DMS79 (cell line): Measurements from ENCODE around the gene ENTPD1.
A peak's percentile ranks its signal among the peaks of the same experiment; 100 is the strongest.

Experiments
- DNase-seq: peaks from one replicate; lab custom pipeline; 2025; lab: John Stamatoyannopoulos, UW

Gene ENTPD1

DNA sequence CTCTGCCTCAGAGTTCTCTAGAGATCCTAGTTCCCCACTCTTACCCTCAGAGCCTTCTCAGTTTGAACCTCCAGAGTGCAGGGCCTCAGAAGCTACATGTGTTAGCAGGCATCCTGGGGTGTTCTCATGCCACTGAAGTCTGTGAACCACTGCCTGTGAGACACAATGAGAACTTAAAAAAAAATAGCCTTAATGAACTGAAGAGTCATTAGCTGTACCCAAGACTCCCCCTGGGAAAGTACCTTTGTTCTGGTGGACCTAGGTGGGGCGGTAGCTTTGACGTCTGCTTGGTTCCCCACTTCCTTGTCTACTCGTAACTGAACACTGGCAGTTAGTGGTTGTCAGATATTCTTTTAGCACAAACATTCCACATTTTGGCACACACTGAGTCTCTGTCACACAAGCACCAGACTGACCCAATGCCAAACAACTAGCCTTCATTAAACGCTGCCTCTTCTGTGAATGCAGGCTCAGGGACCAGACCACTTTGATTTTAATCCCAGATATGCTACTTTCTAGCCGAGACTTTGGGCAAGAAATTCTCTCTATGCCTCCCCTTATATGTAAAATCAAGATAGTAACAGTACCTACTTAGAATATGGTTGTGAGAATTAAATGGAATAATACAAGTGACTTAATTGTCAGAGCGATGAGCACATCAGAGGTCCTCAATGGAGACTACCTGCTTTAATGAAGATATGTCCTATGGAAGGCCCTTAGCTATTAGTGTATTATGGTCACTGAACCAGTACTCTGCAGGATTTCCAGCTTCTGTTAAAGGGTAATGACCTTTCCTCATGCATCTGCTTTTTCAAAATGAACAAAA is 76.5 kb downstream of the ENTPD1 start:
- no peak for DNase-seq

DNA sequence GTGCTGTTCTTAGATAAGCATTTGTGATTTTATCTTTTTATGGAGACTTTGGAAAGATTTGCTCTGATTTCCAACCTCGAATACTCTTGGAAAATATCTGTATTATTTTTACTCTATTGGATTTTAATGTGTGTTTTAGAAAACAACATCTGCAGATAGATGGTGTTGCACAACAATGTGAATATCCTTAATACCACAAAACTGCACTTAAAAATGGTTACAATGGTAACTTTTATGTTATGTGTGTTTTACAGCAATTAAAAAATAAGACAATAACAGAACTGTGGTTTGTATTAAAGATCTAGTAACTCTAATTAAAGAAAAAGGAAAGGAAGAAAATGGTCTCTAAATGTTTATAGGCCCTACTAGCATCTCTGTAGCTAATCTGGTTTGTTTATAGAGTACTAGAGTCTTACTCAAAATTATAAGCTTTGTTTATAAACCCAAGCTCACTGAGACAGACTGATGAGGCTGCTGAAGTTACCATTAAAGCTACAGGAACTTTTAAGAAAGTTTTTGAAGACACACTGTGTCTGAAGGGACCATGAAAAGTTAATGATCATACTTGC is 77.2 kb downstream of the ENTPD1 start:
- DNase-seq: no peak

DNA sequence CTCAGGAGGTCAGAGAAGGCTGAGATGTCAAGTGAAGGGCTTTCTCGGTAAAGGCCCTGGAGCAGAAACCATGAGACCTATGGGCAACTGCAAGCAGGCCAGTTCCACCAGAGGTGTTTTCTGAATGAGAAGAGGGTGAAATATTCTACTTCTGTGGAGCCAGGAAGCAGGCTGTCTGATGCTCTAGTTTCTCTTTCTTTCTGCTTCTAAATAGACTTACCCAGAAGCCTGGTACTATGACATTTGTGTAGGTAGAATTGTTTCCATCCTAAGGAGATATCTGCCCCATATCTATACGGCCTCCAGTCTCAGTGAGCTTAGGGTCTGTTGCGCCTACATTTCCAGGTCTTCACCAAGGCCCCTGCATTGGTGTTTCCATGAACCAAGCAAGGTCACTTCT is 78.4 kb downstream of the ENTPD1 start:
- no peak for DNase-seq

DNA sequence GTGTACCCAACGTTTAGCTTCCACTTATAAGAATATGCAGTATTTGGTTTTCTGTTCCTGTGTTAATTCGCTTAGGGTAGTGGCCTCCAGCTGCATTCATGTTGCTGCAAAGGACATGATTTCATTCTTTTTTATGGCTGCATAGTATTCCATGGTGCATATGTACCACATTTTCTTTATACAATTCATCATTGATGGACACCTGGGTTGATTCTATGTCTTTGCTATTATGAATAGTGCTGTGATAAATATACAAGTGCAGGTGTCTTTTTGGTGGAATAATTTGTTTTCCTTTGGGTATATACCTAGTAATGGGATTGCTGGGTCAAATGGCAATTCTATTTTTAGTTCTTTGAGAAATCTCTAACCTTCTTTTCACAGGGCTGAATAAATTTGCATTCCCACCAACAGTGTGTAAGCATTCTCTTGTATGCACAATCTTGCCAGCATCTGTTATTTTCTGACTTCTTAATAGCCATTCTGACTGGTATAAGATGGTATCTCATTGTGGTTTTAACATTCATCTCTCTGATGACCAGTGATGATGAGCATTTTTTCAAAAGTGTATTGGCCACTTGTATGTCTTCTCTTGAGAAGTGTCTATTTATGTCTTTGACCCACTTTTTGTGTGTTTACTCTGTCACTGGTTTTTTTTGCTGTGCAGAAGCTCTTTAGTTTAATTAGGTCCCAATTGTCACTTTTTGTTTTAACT is 79.3 kb downstream of the ENTPD1 start:
- no peak for DNase-seq

DNA sequence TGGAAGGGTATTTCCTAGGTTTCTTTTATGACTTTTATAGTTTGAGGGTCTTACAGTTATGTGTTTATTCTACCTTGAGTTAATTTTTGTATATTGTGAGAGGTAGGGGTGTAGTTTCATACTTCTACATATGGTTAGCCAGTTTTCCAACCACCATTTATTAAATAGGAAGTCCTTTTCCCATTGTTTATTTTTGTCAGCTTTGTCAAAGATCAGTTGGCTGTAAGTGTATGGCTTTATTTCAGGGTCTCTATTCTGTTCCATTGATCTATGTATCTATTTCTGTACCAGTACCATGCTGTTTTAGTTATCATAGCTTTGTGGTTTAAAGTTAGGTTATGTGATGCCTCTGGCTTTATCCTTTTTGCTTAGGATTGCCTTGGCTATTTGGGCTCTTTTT is 79.9 kb downstream of the ENTPD1 start:
- no peak for DNase-seq

DNA sequence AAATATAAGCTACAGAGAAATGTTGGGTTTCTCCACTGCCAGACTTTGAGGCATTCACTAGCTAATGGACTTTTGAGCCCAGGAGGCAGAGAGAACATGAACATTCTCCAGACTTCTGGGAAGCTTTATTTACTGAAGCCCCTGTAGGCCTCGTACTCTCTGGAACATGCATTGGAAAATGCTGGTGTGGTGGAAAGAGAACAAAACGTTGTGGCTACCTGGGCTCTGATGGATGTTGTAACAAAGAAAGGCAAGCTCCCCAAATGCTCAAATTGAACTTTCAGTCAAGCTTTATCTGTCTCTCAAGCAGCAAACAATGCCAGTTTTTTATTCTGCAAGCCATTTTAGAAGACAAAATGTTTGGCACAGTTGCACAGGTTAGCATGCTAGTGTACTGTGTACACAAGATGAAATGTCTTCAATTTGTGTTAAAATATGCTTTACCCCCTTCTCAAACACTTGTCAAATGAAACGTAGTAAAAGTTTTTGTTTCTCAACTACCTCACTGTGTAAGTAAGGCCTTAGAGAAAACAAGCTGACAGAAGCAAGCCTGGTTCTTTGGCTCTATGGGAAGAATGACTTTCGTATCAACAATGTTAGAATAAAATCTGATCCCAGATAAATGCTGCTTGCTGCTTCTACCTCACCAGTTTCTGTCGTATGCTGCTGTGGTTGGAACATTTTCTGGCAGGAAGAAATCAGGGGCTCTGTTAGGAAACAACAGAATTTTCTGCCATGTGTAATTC is 80.8 kb downstream of the ENTPD1 start:
- no peak for DNase-seq

DNA sequence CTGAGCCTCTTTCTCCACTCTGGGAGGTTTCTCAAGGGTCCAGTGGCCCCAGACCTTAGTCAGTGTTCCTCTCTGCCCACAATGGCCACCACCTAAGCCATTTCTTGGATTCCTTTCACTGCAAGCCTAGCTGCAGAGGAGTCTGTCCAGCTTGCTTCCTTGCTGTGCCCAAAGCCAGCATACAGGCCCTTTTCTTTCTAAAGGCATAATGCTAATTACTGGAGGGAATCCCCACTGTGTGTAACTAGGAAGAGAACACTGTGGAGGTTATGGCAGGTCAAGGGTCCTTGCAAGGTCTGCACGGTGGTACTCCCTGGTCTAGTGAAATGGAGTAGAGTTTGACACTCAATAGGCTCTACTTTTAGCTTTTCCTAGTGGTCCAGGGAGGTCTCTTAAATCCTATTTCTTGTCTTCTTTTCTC is 81.4 kb downstream of the ENTPD1 start:
- no peak for DNase-seq

DNA sequence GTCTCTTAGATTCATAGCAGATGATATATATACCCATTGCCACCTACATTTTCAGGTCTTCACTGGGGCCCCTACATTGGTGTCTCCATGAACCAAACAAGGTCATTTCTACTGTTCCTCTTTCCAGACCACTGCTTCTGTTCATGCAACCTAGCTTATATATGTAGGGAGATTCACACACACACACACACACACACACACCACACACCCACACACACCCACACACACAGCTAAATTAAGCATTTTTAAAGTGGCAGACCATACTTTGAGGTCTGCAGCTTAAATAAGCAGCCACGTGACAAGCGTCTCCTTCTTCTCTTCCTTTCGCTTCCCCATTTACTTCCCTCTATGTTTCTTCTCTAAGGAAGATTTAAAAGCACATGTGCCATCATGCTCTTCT is 81.8 kb downstream of the ENTPD1 start:
- no peak for DNase-seq

DNA sequence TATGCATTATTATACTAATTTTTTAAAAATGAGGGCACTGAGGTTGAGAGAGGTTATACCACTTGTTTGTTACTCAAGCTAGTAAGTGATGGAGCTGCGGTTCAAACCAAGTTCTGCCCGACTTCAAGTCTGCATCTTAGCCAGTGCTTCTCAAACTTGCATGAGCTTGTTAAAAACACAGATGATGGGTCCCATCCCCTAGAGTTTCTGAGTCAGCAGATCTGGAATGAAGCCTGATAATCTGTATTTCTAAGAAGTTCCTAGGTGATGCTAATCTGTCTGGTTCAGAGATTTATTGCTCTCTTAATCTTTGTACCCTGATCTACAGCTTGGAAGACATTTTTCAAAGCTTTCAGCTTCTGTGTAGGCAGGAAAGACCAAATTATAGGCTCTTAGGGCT is 84.2 kb downstream of the ENTPD1 start:
- DNase-seq: no peak

DNA sequence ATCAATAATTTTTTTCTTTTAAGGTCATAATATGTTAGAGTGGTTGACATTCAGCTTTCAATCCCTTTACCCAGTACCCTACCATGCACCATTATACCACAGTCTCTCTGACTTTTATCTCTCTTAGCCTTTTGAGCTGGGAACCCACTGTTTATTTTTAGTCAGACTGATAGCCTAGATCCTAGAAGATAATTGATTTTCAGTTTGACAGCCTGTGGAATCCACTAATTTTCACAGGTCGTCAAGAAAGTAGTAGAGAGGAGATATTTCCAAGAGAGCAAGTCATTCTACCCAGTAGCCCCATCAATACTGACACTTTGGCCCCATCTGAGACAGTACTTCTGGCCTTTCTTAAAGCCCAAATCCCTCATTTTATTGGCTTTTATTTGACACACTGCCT is 84.7 kb downstream of the ENTPD1 start:
- no peak for DNase-seq

DNA sequence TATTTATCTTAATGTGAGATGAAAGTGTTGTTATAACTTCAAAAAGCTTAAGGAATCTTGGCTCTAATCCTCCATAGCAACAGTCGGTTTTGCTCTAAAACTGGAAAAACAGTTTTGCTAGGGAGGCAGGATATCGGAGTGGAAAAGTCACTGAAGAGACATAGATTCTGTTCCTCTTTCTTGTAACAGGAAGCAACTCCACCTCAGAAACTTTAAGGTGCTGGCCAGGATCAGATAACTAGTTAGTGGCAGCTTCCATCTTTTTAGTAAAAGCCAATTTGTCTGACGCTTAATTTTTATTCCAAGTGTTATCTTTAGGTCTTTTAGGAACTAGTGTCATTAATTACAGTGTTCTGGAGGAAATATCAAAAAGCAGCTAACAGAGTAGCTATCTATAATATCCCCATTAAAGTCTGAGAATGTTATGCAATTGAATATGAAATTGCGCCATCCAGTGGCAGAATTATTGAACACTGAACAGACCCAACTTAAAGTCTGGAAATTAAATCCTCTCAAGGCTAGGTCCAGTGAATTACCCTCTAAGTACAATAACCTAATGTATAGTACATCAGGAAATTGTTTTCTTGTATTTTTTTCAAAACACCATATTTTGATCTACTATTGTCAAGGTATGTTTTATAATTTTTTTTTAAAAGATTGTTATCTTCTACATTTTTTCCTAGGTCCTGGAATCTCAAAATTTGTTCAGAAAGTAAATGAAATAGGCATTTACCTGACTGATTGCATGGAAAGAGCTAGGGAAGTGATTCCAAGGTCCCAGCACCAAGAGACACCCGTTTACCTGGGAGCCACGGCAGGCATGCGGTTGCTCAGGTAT is 85.9 kb downstream of the ENTPD1 start:
- DNase-seq: no peak

DNA sequence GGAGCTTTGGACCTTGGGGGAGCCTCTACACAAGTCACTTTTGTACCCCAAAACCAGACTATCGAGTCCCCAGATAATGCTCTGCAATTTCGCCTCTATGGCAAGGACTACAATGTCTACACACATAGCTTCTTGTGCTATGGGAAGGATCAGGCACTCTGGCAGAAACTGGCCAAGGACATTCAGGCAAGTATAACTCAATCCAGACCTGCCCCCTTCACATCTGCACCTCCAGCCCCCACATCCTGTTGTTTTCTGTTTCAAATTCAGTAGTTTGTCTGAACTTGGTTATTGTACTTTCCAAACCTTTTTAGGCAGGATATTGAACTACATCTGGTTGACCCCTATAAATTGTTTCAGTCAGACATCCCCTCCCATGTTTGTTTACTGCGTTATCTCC is 89.4 kb downstream of the ENTPD1 start:
- DNase-seq: no peak

DNA sequence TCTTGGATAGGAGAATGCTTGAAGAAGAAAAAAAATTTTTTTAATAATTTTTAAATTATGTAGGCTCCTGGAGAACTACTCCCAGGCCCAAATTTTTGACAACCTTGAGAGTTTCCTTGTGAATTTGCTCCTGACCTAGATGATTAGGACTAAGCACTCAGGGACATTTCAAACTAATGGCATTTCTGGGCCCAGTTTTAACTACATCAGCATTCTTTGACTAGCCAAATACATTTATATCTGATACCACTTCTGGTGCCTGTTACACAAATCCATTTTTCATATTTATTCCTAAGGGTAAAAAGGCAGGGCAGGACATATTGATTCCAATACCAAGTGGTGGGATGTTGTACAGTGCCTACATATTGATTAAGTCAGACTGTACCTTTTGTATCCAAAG is 91.0 kb downstream of the ENTPD1 start:
- no peak for DNase-seq

DNA sequence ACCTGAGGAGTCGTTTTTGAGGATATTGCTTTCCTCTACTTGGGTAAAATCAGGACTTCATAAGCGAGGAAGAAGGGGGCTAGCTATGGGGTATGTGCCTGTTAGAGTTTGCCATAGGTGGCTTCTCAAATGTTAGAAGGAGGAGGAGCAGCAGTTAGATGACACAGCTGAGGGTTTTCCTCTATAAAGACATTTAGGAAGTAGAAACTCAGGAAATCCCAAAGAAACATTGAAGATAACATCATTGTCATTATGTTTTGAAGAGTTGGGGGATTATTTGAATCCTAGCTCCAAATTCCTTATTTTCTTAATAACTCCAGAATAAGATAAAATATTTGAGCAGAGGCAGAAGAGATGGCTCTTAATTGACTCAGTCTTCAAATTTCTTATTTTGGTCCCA is 92.9 kb downstream of the ENTPD1 start:
- DNase-seq: no peak

DNA sequence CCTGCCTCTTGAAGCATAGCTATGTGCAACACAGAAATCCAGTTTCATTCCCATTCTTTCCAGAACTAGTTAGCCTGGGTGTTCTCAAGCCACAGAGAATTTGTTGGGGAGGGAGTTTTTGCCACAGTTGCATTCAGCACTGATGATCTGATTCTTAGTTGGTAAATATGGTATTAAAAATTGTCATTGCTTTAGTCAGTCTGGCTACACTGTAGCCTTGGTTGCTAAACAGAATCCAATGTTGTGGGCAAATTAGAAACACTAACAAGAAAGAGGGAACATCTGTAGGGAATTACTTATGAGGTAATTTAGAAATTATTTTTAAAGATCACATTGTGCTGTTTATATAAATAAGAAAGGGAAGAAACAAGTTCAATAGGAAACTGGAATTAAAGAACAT is 94.8 kb downstream of the ENTPD1 start:
- DNase-seq: no peak

DNA sequence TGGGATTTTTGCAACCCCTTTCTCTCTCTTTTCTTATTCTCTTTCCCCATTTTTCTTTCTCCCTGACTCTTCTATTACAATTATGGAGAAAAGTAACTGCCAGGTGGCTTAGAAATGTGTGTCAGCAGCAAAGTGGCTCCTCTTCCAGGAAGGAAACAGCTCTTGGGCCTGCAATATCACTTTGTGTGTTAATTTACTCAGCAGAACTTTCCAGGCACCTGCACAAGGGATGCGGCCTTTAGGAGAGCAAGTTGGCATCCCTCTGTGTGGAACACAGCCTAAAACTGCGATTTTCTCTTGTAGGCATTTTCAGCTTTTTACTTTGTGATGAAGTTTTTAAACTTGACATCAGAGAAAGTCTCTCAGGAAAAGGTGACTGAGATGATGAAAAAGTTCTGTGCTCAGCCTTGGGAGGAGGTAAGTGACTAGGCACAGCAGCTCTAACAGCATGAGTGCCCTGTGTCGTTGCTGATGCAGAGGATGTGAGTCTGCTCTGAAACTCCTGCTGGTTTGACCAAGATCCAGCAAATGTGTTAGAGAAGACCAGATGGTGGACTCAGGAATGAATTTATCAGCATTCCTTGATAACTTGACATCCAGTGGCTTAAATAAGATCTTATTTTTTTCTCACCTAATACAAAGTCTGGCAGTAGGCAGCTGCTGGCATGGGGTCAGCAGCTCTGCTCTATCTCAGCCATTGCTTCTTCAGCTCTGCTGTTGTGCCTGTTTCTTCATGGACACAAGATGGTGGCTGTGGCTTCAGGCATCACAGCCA is 104.4 kb downstream of the ENTPD1 start:
- no peak for DNase-seq

DNA sequence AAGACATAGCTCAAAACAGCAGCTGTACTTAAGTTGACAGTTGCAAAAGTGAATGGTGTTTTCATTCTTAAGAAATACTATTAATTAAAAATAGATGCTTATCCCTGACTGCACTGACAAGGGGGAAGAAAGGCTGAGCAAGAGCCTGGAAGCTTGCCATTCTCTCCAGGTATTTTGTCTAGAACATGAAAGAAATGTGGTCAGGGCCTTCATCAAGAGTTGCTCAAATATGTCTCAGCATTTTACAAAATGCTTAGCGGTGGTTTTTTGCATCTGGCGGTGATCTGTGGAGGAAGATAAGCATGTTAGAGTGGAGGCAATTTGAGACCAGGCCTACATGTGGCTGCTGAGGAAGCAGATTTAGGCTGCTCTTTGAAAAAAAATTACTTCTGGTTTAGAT is 105.4 kb downstream of the ENTPD1 start:
- peak; percentile 18 for DNase-seq

DNA sequence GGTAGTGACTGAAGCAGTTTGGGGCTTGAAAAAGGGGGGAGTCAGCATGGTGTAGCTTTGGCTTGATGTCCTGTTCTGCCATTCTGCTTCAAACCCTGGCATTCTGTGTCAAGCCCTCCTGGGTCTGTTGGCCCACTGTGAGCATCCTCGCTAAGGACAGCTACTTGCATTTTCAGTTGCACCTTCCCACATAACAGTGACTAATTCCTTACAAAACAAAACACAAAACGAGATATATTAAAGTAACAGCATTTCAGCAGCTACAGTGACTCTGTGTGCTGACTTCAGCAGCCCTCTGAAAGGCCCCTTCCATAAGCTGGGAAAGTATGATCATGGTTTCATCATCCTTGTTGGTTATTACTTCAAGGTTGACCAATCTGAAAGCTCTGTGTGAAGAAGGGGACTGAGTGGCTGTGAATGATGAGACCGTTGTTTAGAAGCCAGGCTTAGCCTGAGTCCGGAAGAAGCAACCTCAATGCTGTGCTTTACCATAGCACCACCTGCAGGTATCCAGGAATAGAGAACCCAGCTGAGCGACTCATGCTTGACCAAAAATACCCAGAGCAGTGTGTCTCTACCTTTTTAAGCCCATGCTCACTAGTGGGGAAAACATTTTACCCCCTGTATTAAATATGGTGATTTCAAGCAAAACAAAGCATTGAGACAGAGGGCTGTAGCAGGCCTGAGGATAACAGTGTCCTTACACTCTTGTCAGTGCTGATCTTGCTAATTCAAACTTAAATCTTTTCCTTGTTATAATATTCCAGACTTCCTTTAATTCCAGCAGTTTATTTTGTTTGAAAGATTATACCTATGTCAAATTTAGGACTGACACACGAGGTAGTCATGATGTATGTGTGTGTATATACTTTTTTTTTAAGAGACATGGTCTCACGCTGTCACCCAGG is 109.2 kb downstream of the ENTPD1 start:
- DNase-seq: no peak

DNA sequence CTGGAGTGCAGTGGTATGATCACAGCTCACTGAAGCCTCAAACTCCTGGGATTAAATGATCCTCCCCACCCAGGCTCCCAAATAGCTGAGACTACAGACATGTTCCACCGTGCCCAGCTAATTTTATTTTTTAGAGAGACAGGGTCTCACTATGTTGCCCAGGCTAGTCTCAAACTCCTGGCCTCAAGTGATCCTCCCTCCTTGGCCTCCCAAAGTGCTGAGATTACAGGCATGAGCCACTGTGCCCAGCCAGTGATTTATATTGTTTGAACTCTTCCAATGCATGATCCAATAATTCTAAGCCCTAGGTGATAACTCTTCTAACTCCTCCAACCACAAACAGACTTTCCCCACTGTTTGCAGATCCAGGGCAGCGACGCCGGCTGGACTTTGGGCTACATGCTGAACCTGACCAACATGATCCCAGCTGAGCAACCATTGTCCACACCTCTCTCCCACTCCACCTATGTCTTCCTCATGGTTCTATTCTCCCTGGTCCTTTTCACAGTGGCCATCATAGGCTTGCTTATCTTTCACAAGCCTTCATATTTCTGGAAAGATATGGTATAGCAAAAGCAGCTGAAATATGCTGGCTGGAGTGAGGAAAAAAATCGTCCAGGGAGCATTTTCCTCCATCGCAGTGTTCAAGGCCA is 110.0 kb downstream of the ENTPD1 start:
- DNase-seq: no peak
